ENCODE data around the gene LDB3.

DNA sequence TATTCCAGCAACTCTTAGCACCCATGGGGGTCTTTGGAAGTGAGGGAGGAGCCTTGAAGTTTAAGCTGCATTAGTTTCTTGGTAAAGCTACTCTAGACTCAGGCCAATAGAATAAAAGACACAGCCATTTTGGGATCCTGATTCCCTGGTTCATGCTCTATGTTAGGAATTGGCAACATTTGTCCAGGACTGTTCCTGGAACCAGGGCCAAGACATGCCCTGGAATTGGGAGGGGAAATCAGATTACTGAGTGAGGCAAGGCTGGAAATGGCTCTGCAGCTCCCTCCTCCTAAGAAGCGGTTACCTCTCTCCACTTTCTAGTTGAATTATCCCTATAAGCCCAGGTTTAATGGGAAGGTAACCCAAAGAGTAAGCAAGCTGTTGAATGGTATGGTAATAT is 73.9 kb downstream of the LDB3 start:
- TF ChIP-seq, protein P1, sequence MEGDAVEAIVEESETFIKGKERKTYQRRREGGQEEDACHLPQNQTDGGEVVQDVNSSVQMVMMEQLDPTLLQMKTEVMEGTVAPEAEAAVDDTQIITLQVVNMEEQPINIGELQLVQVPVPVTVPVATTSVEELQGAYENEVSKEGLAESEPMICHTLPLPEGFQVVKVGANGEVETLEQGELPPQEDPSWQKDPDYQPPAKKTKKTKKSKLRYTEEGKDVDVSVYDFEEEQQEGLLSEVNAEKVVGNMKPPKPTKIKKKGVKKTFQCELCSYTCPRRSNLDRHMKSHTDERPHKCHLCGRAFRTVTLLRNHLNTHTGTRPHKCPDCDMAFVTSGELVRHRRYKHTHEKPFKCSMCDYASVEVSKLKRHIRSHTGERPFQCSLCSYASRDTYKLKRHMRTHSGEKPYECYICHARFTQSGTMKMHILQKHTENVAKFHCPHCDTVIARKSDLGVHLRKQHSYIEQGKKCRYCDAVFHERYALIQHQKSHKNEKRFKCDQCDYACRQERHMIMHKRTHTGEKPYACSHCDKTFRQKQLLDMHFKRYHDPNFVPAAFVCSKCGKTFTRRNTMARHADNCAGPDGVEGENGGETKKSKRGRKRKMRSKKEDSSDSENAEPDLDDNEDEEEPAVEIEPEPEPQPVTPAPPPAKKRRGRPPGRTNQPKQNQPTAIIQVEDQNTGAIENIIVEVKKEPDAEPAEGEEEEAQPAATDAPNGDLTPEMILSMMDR (optimal IDR thresholded peaks at IDR 0.05 in 1 of 3, IDR thresholded peaks at IDR 0.05 in 1 of 3, conservative IDR thresholded peaks at IDR 0.05 in 1 of 3; ENCODE audit: extremely low read depth in 1 of 3, insufficient read depth in 2 of 3, low read length in 3 of 3), result no peak
- TF ChIP-seq EZH2 (IDR thresholded peaks at IDR 0.05; ENCODE audit: low read length), result no peak

All from keratinocyte (primary cell).